Naive B cell (primary cell): ENCODE data around the gene OR9A2. TPM values are rescaled to one million over a fixed set of nuclear protein-coding genes. Genes with fewer than 3 reads are reported as not detected.
"Not testable (repeated sequence)": the region's sequence is repeated elsewhere in the genome, so short reads cannot be mapped to it uniquely, and the experiment has no call there.

Source experiments
- ATAC-seq, 2 donors: fragments of 150-1000 bp; cut with Tn5 transposase; 2 replicates each; pipeline ENCODE4 v1.10.0; 2021; ENCODE audit warnings: low read depth in 2 of 2, mild to moderate bottlenecking in 2 of 2, moderate library complexity in 2 of 2
- DNase-seq: peaks from one replicate; pipeline ENCODE4 v3.0.0; 2022
- H3K27ac Mint-ChIP-seq, 6 donors: one replicate each; pipeline ENCODE4 v1.8.0; 2020 to 2022; ENCODE audit warnings: mild to moderate bottlenecking in 6 of 6, mixed read lengths in 6 of 6, moderate library complexity in 5 of 6, inconsistent platforms in 2 of 6
- H3K27me3 Mint-ChIP-seq, 3 donors: one replicate each; pipeline ENCODE4 v1.8.0; 2021 to 2022; ENCODE audit warnings: mixed read lengths in 3 of 3, mild to moderate bottlenecking in 1 of 3
- H3K36me3 Mint-ChIP-seq, 2 donors: one replicate each; pipeline ENCODE4 v1.8.0; 2020 to 2022; ENCODE audit warnings: mixed read lengths in 2 of 2, inconsistent platforms in 1 of 2, mild to moderate bottlenecking in 1 of 2
- H3K4me1 Mint-ChIP-seq, 3 donors: one replicate each; pipeline ENCODE4 v1.8.0; 2020 to 2022; ENCODE audit warnings: mixed read lengths in 3 of 3, inconsistent platforms in 1 of 3, mild to moderate bottlenecking in 1 of 3, moderate library complexity in 1 of 3
- H3K4me3 Mint-ChIP-seq, 8 donors: one replicate each; pipeline ENCODE4 v1.8.0; 2020 to 2022; ENCODE audit warnings: mild to moderate bottlenecking in 8 of 8, mixed read lengths in 8 of 8, moderate library complexity in 8 of 8, inconsistent platforms in 2 of 8
- H3K9me3 Mint-ChIP-seq, 7 donors: one replicate each; pipeline ENCODE4 v1.8.0; 2020 to 2022; ENCODE audit warnings: mixed read lengths in 7 of 7, mild to moderate bottlenecking in 5 of 7, inconsistent platforms in 2 of 7, moderate library complexity in 1 of 7
- polyA plus RNA-seq, 6 donors: library from polyadenylated mRNA; unstranded; fragments of 300-500 nt; fragmentation: Illumina TruSeq; gene quantifications; one replicate each; pipeline ENCODE4 v1.2.3, GENCODE V29; 2021; ENCODE audit warnings: low read depth in 6 of 6

Gene OR9A2
- polyA plus RNA-seq, 6 donors from 2014 or later: not detected

- Mint-ChIP-seq H3K4me1 (peaks cover 5 to 12% (median 7%) of the 10 kb centered on the region in 3 donors), H3K27ac (no peak overlapping the region), H3K36me3 (no peaks in the 10 kb centered on the region), H3K9me3 (peaks cover 0 to 12% (median 3%) of the 10 kb centered on the region in 7 donors), H3K27me3 (peaks cover 0 to 12% (median under 1%) of the 10 kb centered on the region in 3 donors), H3K4me3 (no peak overlapping the region)
- ATAC-seq: no peak
- no peak for DNase-seq
Measured at GRCh38 chr7:142997456-142997989, 29.4 kb downstream of the OR9A2 start.

- Mint-ChIP-seq H3K4me3 (no peak overlapping the region), H3K9me3 (peaks cover 0 to 11% (median 0%) of the 10 kb centered on the region in 7 donors), H3K27me3 (peaks cover 9 to 27% (median 12%) of the 10 kb centered on the region in 3 donors), H3K4me1 (peaks cover 5 to 12% (median 7%) of the 10 kb centered on the region in 3 donors), H3K27ac (no peak overlapping the region), H3K36me3 (no peaks in the 10 kb centered on the region)
- no peak for DNase-seq
- no peak for ATAC-seq
Measured at GRCh38 chr7:142992427-142992826, 34.5 kb downstream of the OR9A2 start.

- peaks cover 13 to 45% (median 35%) of the 10 kb centered on the region in 3 donors for H3K27me3 Mint-ChIP-seq
- H3K4me3 Mint-ChIP-seq: no peak overlapping the region
- ATAC-seq (no peak), DNase-seq (no peak)
- peaks cover 0 to 23% (median 9%) of the 10 kb centered on the region in 7 donors for H3K9me3 Mint-ChIP-seq
- no peaks in the 10 kb centered on the region for H3K4me1 Mint-ChIP-seq
- H3K27ac Mint-ChIP-seq: no peak overlapping the region
- H3K36me3 Mint-ChIP-seq: no peaks in the 10 kb centered on the region
Measured at GRCh38 chr7:142984297-142984696, 42.6 kb downstream of the OR9A2 start.

- no peak for DNase-seq
- Mint-ChIP-seq H3K27me3 (peaks cover 14 to 45% (median 35%) of the 10 kb centered on the region in 3 donors), H3K4me3 (no peak overlapping the region)
Measured at GRCh38 chr7:142983825-142984224, 43.1 kb downstream of the OR9A2 start.

GRCh38 chr7:142978402-142978801 lies 48.5 kb downstream of the OR9A2 start:
- ATAC-seq, H3K4me3 Mint-ChIP-seq, H3K36me3 Mint-ChIP-seq, H3K4me1 Mint-ChIP-seq, H3K27ac Mint-ChIP-seq, DNase-seq: not testable (repeated sequence)
- Mint-ChIP-seq H3K9me3 (peaks cover 2 to 36% (median 22%) of the 10 kb centered on the region in 7 donors), H3K27me3 (peaks cover 9 to 37% (median 21%) of the 10 kb centered on the region in 3 donors)

More at GRCh38 chr7:142983825-142984224, 43.1 kb downstream of the OR9A2 start:
- H3K9me3 Mint-ChIP-seq: peaks cover 0 to 27% (median 14%) of the 10 kb centered on the region in 7 donors
- no peaks in the 10 kb centered on the region for H3K4me1 Mint-ChIP-seq
- H3K27ac Mint-ChIP-seq: peak overlapping the region in 1 of 6 donors; percentile 55
- no peak for ATAC-seq
- no peaks in the 10 kb centered on the region for H3K36me3 Mint-ChIP-seq

Other genes with a start within 250 kb of the OR9A2 start
- 10 to 100 TPM in 5 of 6 donors, 1 to 10 TPM in 1; 10.0 to 32.4 (median 19.0) TPM for gene EPHB6, start 172.1 kb downstream of the OR9A2 start, polyA plus RNA-seq
- gene TRPV6, start 141.4 kb downstream of the OR9A2 start, polyA plus RNA-seq: under 1 TPM in 1 of 6 donors, not detected in 5; 0.19 TPM
- not detected for gene TRPV5, start 93.4 kb downstream of the OR9A2 start, polyA plus RNA-seq
- gene LLCFC1, start 87.6 kb downstream of the OR9A2 start, polyA plus RNA-seq: not detected
- under 1 TPM in 1 of 6 donors, not detected in 5; 0.44 TPM for gene KEL, start 64.8 kb downstream of the OR9A2 start, polyA plus RNA-seq
- not detected for gene OR6V1, start 25.2 kb upstream of the OR9A2 start, polyA plus RNA-seq
- gene PIP, start 104.9 kb upstream of the OR9A2 start, polyA plus RNA-seq: not detected
- not detected for gene TAS2R39, start 156.3 kb upstream of the OR9A2 start, polyA plus RNA-seq
- gene TAS2R40, start 194.9 kb upstream of the OR9A2 start, polyA plus RNA-seq: not detected
- gene GSTK1, start 236.3 kb upstream of the OR9A2 start, polyA plus RNA-seq: 100 to 1,000 TPM; 180 to 225 (median 204) TPM